Hematopoietic multipotent progenitor cell treated with erythropoietin and hydrocortisone succinate and interleukin-3 and kit ligand, for 17 days (in vitro differentiated cells): ENCODE data around the gene DICER1.

Source experiments
- DNase-seq: peaks from one replicate; pipeline ENCODE4 v3.0.0-alpha.2; 2015; ENCODE audit warnings: low spot score

Gene DICER1

DNA sequence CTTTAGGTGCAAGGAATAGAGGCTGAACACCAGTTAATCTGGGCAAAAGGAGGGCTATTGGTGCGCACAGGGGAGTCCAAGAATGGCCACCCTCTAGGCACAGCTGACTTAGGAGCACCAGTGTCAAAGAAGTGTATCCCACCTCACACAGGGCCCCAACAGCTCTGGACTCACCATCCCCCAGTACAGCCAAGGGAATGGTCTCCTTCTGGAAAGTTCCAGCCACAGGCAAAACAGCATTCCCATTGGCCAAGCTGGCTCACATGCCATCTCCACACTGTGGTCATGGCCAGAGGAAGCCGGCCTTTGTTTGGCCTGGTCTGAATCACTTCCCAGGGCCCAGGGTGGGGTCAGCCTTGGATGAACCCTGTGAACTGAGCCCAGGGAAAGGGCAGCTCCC, 120.1 kb downstream of the DICER1 start:
- DNase-seq, result no peak
